AG10803 (cell line): ENCODE results near the gene SETD4.

Source experiments
- DNase-seq: peaks from one replicate; pipeline ENCODE4 v3.0.0; 2010; ENCODE audit warnings: low read depth
- H3K4me3 ChIP-seq: 2 replicates; pipeline ENCODE4 v1.5.1; 2011; ENCODE audit warnings: mild to moderate bottlenecking, low read length, control low read depth
- CTCF ChIP-seq: conservative IDR thresholded peaks from 2 replicates; pipeline ENCODE4 v1.5.1; 2011; ENCODE audit warnings: mild to moderate bottlenecking, low read length, control low read depth, inconsistent platforms

Gene SETD4

GRCh38 chr21:36032647-36033406, 27.5 kb downstream of the SETD4 start:
- H3K4me3 ChIP-seq: no peak overlapping the region
- no peak for TF ChIP-seq CTCF
- DNase-seq: no peak

GRCh38 chr21:36030581-36031189, 29.6 kb downstream of the SETD4 start:
- no peak for TF ChIP-seq CTCF
- no peak overlapping the region for H3K4me3 ChIP-seq
- peak; percentile 38 for DNase-seq

- DNase-seq: no peak
- no peak for TF ChIP-seq CTCF
- H3K4me3 ChIP-seq: no peak overlapping the region
Measured at GRCh38 chr21:36029309-36029708, 31.0 kb downstream of the SETD4 start.

- peak; percentile 73 for DNase-seq
- H3K4me3 ChIP-seq: no peak overlapping the region
- TF ChIP-seq CTCF: peak; percentile 97
Measured at GRCh38 chr21:36028127-36029069, 31.9 kb downstream of the SETD4 start.

GRCh38 chr21:36027347-36027746, 33.0 kb downstream of the SETD4 start:
- no peak overlapping the region for H3K4me3 ChIP-seq
- TF ChIP-seq CTCF: no peak
- DNase-seq: peak; percentile 20

- DNase-seq: no peak
- TF ChIP-seq CTCF: no peak
- no peak overlapping the region for H3K4me3 ChIP-seq
Measured at GRCh38 chr21:36024782-36025181, 35.5 kb downstream of the SETD4 start.
